DND-41 (cell line): Measurements from ENCODE around the gene MCTP2.

Source experiments
- EZH2 ChIP-seq: IDR thresholded peaks from 3 replicates; pipeline ENCODE4 v1.6.1; 2012; ENCODE audit warnings: borderline replicate concordance, low read depth, mild to moderate bottlenecking, moderate library complexity, low read length, inconsistent platforms; ENCODE audit not compliant: severe bottlenecking
- TF ChIP-seq, protein P1 (sequence below): IDR thresholded peaks from 2 replicates; pipeline ENCODE4 v1.5.1; 2012; ENCODE audit warnings: borderline replicate concordance, low read length, moderate library complexity, mild to moderate bottlenecking; ENCODE audit not compliant: poor library complexity, severe bottlenecking; ENCODE audit errors: extremely low read depth

GRCh38 chr15:94485148-94485719 lies 253.9 kb downstream of the MCTP2 start:
- TF ChIP-seq, protein P1, sequence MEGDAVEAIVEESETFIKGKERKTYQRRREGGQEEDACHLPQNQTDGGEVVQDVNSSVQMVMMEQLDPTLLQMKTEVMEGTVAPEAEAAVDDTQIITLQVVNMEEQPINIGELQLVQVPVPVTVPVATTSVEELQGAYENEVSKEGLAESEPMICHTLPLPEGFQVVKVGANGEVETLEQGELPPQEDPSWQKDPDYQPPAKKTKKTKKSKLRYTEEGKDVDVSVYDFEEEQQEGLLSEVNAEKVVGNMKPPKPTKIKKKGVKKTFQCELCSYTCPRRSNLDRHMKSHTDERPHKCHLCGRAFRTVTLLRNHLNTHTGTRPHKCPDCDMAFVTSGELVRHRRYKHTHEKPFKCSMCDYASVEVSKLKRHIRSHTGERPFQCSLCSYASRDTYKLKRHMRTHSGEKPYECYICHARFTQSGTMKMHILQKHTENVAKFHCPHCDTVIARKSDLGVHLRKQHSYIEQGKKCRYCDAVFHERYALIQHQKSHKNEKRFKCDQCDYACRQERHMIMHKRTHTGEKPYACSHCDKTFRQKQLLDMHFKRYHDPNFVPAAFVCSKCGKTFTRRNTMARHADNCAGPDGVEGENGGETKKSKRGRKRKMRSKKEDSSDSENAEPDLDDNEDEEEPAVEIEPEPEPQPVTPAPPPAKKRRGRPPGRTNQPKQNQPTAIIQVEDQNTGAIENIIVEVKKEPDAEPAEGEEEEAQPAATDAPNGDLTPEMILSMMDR = no peak
- TF ChIP-seq EZH2 = no peak
